ENCODE measurements around the gene PCK2. TPM values are rescaled to one million over a fixed set of nuclear protein-coding genes. Genes with fewer than 3 reads are reported as not detected.

PCK2 gene
- total and polyA plus RNA-seq, 2 of the 8 experiments (the other 6 are each of a cell fraction or from before 2014, with no cell fraction given), result 81.9 to 115 TPM

DNA sequence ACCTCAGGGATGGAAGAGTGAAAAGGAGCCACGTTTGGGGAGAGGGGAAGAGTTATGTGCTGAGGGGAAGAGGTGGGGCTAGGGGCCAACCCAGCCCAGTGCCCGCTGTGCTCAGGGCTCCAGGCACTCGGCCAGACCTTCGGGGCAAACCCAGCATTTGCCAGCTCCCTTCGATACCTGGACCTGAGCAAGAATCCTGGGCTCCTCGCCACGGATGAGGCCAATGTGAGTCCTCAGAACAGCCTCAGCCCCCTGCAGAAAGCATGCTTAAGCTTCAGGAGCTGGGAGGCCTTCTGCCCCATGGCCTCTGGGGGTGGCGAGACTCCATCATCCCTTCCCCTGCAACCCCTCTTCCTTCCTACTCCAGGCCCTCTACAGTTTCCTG, 37.3 kb upstream of the PCK2 start:
- no peak overlapping the region for H3K4me3 ChIP-seq (ENCODE audit: extremely low read depth in 1 of 4, insufficient read depth in 2 of 4, low read depth in 3 of 4, low read length in 4 of 4)
- WGBS, 2 experiments (ENCODE audit: extremely low coverage in 1 of 2, insufficient coverage in 1 of 2, insufficient read length in 1 of 2, insufficient replicate concordance in 2 of 2, low coverage in 1 of 2, low lambda C conversion rate in 2 of 2, missing lambda C conversion rate in 1 of 2), result 92% methylated on average over 8 of the region's 8 CpGs; no CpG with 5 or more reads in 1 of the 2 experiments
- no peak for TF ChIP-seq SIX5 (IDR thresholded peaks at IDR 0.05; ENCODE audit: low read depth, low read length)

More for the DNA sequence above, 37.3 kb upstream of the PCK2 start:
- Histone ChIP-seq H3K56ac (replicated peaks; ENCODE audit: insufficient read length, low read depth, low read length) (no peak overlapping the region), H3K27me3 (replicated peaks in 1 of 4; ENCODE audit: control insufficient read depth in 3 of 4, extremely low read depth in 1 of 4, insufficient read depth in 3 of 4, low read length in 3 of 4) (no peaks in the 10 kb centered on the region), H3K27ac (ENCODE audit: low read depth, low read length) (no peak overlapping the region), H3K18ac (ENCODE audit: extremely low read depth, low read length) (no peak overlapping the region), H4K8ac (ENCODE audit: extremely low read depth, insufficient read depth, low read length) (no peak overlapping the region), H3K14ac (ENCODE audit: insufficient read length) (no peak overlapping the region), H3K4me2 (ENCODE audit: insufficient read depth in 1 of 2, low read depth in 2 of 2, low read length in 2 of 2) (no peak overlapping the region), H3K23ac (ENCODE audit: insufficient read length) (no peak overlapping the region), H3K79me2 (ENCODE audit: control insufficient read depth in 1 of 2, insufficient read depth in 2 of 2, low read length in 2 of 2) (no peaks in the 10 kb centered on the region), H4K20me1 (replicated peaks in 1 of 2; ENCODE audit: control insufficient read depth in 1 of 2, insufficient read depth in 2 of 2, low read length in 2 of 2) (peaks cover 2% of the 10 kb centered on the region in 2 experiments), H3K9ac (replicated peaks in 1 of 4; ENCODE audit: extremely low read depth in 1 of 4, low read depth in 3 of 4, low read length in 3 of 4) (no peak overlapping the region), H3K36me3 (ENCODE audit: control insufficient read depth in 2 of 4, insufficient read depth in 4 of 4, low read length in 3 of 4) (no peaks in the 10 kb centered on the region; a peak in 1 of 8 replicates), H2BK20ac (ENCODE audit: low read length) (no peak overlapping the region), H2BK5ac (ENCODE audit: low read depth, low read length) (no peak overlapping the region; the same call in 1 of the 2 replicates), H4K91ac (replicated peaks; ENCODE audit: insufficient read length, low read length) (no peak overlapping the region), H3K23me2 (ENCODE audit: low read depth, low read length) (peaks cover 4% of the 10 kb centered on the region), H2AFZ (ENCODE audit: low read length) (no peak overlapping the region), H3K79me1 (ENCODE audit: low read depth, low read length) (no peaks in the 10 kb centered on the region), H2BK15ac (ENCODE audit: low read length) (no peak overlapping the region), H4K5ac (ENCODE audit: insufficient read length, low read depth, low read length) (no peak overlapping the region), H2BK120ac (replicated peaks; ENCODE audit: low read depth, low read length) (no peak overlapping the region), H2BK12ac (ENCODE audit: low read depth, low read length) (no peak overlapping the region), H3K9me3 (ENCODE audit: insufficient read depth in 2 of 2, low read depth in 1 of 2, low read length in 1 of 2) (no peaks in the 10 kb centered on the region), H3K4ac (replicated peaks; ENCODE audit: insufficient read length, low read depth, low read length) (no peak overlapping the region), H3K4me1 (replicated peaks in 1 of 4; ENCODE audit: control insufficient read depth in 3 of 4, insufficient read depth in 4 of 4, low read length in 3 of 4) (peaks cover 0 to 7% (median 4%) of the 10 kb centered on the region in 4 experiments; a peak in 5 of 7 replicates), H2AK5ac (ENCODE audit: low read depth, low read length) (no peak overlapping the region)
- ChIA-PET CTCF (ENCODE audit: partially characterized antibody) (interaction anchor here (0.7 to 9.6 kb wide), 22 partner anchors 8 to 468 kb away, joined by 3 to 234 read pairs (median 12); partner anchors contain the start of genes DCAF11, EMC9, IRF9 and NRL), POLR2A (ENCODE audit: partially characterized antibody) (interaction anchor here (1.2 to 6.5 kb wide), 12 partner anchors 12 to 131 kb away, joined by 3 to 97 read pairs (median 5); partner anchors contain the start of genes DCAF11, EMC9, NRL and PCK2)
- FAIRE-seq, result no peak
- no peak for DNase-seq (ENCODE audit: low read depth in 1 of 2, low spot score in 2 of 2)

Measured in H1 (cell line).